Naive thymus-derived CD4-positive, alpha-beta T cell (primary cell): ENCODE measurements around the gene CCDC88C. TPM values are rescaled to one million over a fixed set of nuclear protein-coding genes. Genes with fewer than 3 reads are reported as not detected.

Source experiments
- ATAC-seq: fragments of 150-1000 bp; cut with Tn5 transposase; 2 replicates; pipeline ENCODE4 v1.10.0; 2021; ENCODE audit warnings: mild to moderate bottlenecking, moderate library complexity
- CTCF ChIA-PET: fragments of 350-600 bp; sonication (Branson Sonifier 250); formaldehyde crosslinking; loops from one replicate; lab custom pipeline; 2021; ENCODE audit warnings: antibody characterized with exemption; lab: Charles Lee
- POLR2A ChIA-PET: fragments of 350-600 bp; sonication (Branson Sonifier 250); formaldehyde crosslinking; loops from one replicate; lab custom pipeline; 2021; ENCODE audit warnings: antibody characterized with exemption, inconsistent platforms; lab: Charles Lee
- DNase-seq, 9 donors: peaks; one replicate each; pipeline versions ENCODE4 v3.0.0 to v3.0.0-alpha.2; 2020 to 2022; ENCODE audit warnings: mixed read lengths in 1 of 9
- H3K27ac ChIP-seq: one replicate; pipeline ENCODE4 v1.7.0; 2013; ENCODE audit warnings: mild to moderate bottlenecking, low read depth, low read length, moderate library complexity
- H3K27me3 ChIP-seq, 2 donors: one replicate each; pipeline ENCODE4 v1.7.0; 2013; ENCODE audit warnings: low read length in 2 of 2, mild to moderate bottlenecking in 2 of 2, moderate library complexity in 2 of 2; ENCODE audit not compliant: control insufficient read depth in 2 of 2, insufficient read depth in 2 of 2
- H3K36me3 ChIP-seq, 3 experiments: 1 replicate in 2 of 3; 2 replicates in 1 of 3; pipeline ENCODE4 v1.7.0; 2013; ENCODE audit warnings: low read length in 3 of 3, mild to moderate bottlenecking in 3 of 3, moderate library complexity in 1 of 3; ENCODE audit not compliant: insufficient read depth in 3 of 3, control insufficient read depth in 2 of 3
- H3K4me1 ChIP-seq, 2 donors: one replicate each; pipeline ENCODE4 v1.7.0; 2013; ENCODE audit warnings: low read length in 2 of 2, mild to moderate bottlenecking in 2 of 2, moderate library complexity in 1 of 2; ENCODE audit not compliant: control insufficient read depth in 2 of 2, insufficient read depth in 2 of 2
- H3K4me3 ChIP-seq: 2 replicates; pipeline ENCODE4 v1.7.0; 2013; ENCODE audit warnings: mild to moderate bottlenecking, low read length
- H3K9me3 ChIP-seq, 3 experiments: 1 replicate in 2 of 3; 2 replicates in 1 of 3; pipeline ENCODE4 v1.7.0; 2013; ENCODE audit warnings: low read length in 3 of 3; ENCODE audit not compliant: control insufficient read depth in 2 of 3
- H3K27ac Mint-ChIP-seq, 9 donors: one replicate each; pipeline ENCODE4 v1.8.0; 2020 to 2022; ENCODE audit warnings: mixed read lengths in 9 of 9, mild to moderate bottlenecking in 8 of 9, moderate library complexity in 5 of 9, inconsistent platforms in 2 of 9
- H3K27me3 Mint-ChIP-seq, 5 donors: one replicate each; pipeline ENCODE4 v1.8.0; 2021 to 2022; ENCODE audit warnings: mixed read lengths in 5 of 5, mild to moderate bottlenecking in 1 of 5
- H3K36me3 Mint-ChIP-seq, 5 donors: one replicate each; pipeline ENCODE4 v1.8.0; 2020 to 2022; ENCODE audit warnings: mixed read lengths in 5 of 5, mild to moderate bottlenecking in 3 of 5, inconsistent platforms in 1 of 5
- H3K4me1 Mint-ChIP-seq, 7 donors: one replicate each; pipeline ENCODE4 v1.8.0; 2020 to 2022; ENCODE audit warnings: mixed read lengths in 7 of 7, mild to moderate bottlenecking in 3 of 7, inconsistent platforms in 1 of 7
- H3K4me3 Mint-ChIP-seq, 10 donors: one replicate each; pipeline ENCODE4 v1.8.0; 2020 to 2022; ENCODE audit warnings: mild to moderate bottlenecking in 10 of 10, mixed read lengths in 10 of 10, moderate library complexity in 6 of 10, inconsistent platforms in 2 of 10
- H3K9me3 Mint-ChIP-seq, 11 donors: one replicate each; pipeline ENCODE4 v1.8.0; 2020 to 2022; ENCODE audit warnings: mixed read lengths in 11 of 11, mild to moderate bottlenecking in 4 of 11, inconsistent platforms in 1 of 11, moderate library complexity in 1 of 11
- intact Hi-C, 2 donors: fragments of 100-400 bp; cut with micrococcal nuclease; formaldehyde crosslinking; loops; one replicate each; pipeline ENCODE4 v1.15.1; 2023
- polyA plus RNA-seq, 2 donors: library from polyadenylated mRNA; unstranded; fragments of 300-500 nt; fragmentation: Illumina TruSeq; gene quantifications; one replicate each; pipeline ENCODE4 v1.2.3, GENCODE V29; 2021
- total RNA-seq, 6 experiments: library from RNA in 5 of 6; stranded (reverse) in 5 of 6; gene quantifications; 1 replicate in 5 of 6; 2 replicates in 1 of 6; pipeline ENCODE4 v1.2.3 and lab custom pipeline; 2021 to 2026

Gene CCDC88C
- total and polyA plus RNA-seq, 7 experiments from 2014 or later, result 23.6 to 324 (median 274) TPM

- peaks cover 7 to 52% (median 24%) of the 10 kb centered on the region in 5 donors for H3K36me3 Mint-ChIP-seq
- POLR2A ChIA-PET, result interaction anchor here (0.6 kb wide), 1 partner anchor 379 kb away, joined by 3 read pairs; no protein-coding TSS in a partner anchor
- H3K4me3 Mint-ChIP-seq, result no peak overlapping the region
- H3K4me1 Mint-ChIP-seq, result peaks cover 0 to 6% (median 4%) of the 10 kb centered on the region in 7 donors
- no peak for ATAC-seq
- no peak for DNase-seq
- H3K27ac Mint-ChIP-seq, result peak overlapping the region in 3 of 9 donors; percentile 25 to 67 (median 41)
- H3K27me3 Mint-ChIP-seq, result no peaks in the 10 kb centered on the region
- H3K27me3 ChIP-seq, result no peaks in the 10 kb centered on the region
- peaks cover 60 to 97% (median 79%) of the 10 kb centered on the region in 3 experiments for H3K36me3 ChIP-seq
- no peak overlapping the region for H3K27ac ChIP-seq
- no peak overlapping the region for H3K4me3 ChIP-seq
- intact Hi-C loops, result no loop called here
- no peaks in the 10 kb centered on the region for H3K9me3 Mint-ChIP-seq
- CTCF ChIA-PET, result interaction anchor here (1.3 to 17.3 kb wide), 3 partner anchors 10 to 195 kb away, joined by 3 to 204 read pairs (median 12); no protein-coding TSS in a partner anchor
- H3K9me3 ChIP-seq, result no peaks in the 10 kb centered on the region
- H3K4me1 ChIP-seq, result no peaks in the 10 kb centered on the region
Measured at GRCh38 chr14:91278383-91278715, 139.3 kb downstream of the CCDC88C start.

DNA sequence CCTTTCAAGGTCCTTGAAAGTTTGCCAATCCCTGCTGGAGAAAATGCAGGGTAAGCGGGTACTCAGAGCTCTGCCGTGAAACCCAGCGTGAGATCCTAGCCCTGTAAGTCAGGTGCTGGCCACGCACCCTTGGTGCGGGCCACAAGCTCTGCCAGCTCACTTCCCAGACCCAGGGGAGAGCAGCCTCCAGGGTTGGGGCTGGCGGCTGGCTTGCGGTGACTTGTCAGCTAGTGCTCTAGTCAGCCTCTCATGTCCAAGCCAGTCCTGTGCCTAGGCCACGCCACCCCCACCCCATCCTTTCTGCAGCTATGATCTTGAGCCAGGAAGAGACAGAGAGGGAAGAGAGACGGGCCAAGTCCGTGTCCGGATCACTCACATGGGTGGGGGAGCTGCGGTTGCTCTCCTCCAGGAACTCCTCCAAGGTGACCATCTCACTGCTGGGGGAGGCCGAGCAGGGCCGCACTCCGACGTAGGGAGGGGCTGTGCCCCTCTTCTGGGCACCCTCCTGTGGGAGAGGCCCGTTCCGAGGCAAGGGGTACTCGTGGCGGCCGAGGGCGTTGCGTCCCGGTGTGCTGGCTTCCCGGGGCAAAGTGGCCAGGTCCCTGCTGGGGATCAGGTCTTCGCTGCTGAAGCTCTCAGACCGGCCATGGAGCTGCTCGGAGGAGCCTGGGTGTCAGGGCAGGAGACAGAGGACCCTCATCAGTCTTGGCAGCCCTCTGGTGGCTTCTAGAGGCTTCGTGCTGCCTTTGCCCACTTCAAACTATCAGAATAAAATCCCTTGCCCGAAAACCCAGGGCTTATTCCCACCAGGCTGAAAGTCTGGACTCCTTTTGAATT lies 139.9 kb downstream of the CCDC88C start:
- no peaks in the 10 kb centered on the region for H3K9me3 ChIP-seq
- ChIA-PET CTCF (interaction anchor here (1.3 to 17.3 kb wide), 3 partner anchors 10 to 196 kb away, joined by 3 to 204 read pairs (median 12); no protein-coding TSS in a partner anchor), POLR2A (no interaction called here)
- DNase-seq, result no peak
- peaks cover 7 to 46% (median 19%) of the 10 kb centered on the region in 5 donors for H3K36me3 Mint-ChIP-seq
- intact Hi-C loops, result no loop called here
- H3K27me3 ChIP-seq, result no peaks in the 10 kb centered on the region
- H3K4me3 Mint-ChIP-seq, result no peak overlapping the region
- no peak overlapping the region for H3K4me3 ChIP-seq
- H3K27ac ChIP-seq, result no peak overlapping the region
- peaks cover 56 to 97% (median 73%) of the 10 kb centered on the region in 3 experiments for H3K36me3 ChIP-seq
- peak overlapping the region in 1 of 9 donors; percentile 46 for H3K27ac Mint-ChIP-seq
- peaks cover 0 to 5% (median under 1%) of the 10 kb centered on the region in 7 donors for H3K4me1 Mint-ChIP-seq
- H3K27me3 Mint-ChIP-seq, result no peaks in the 10 kb centered on the region
- no peak for ATAC-seq
- H3K4me1 ChIP-seq, result no peaks in the 10 kb centered on the region
- H3K9me3 Mint-ChIP-seq, result no peaks in the 10 kb centered on the region

- POLR2A ChIA-PET, result interaction anchor here (0.8 kb wide), 1 partner anchor 46 kb away, joined by 3 read pairs; no protein-coding TSS in a partner anchor
- no peak overlapping the region for H3K4me3 ChIP-seq
- no peak overlapping the region for H3K4me3 Mint-ChIP-seq
- CTCF ChIA-PET, result interaction anchor here (0.8 kb wide), 1 partner anchor 18 kb away, joined by 3 read pairs; no protein-coding TSS in a partner anchor
- H3K36me3 Mint-ChIP-seq, result peaks cover 4 to 36% (median 12%) of the 10 kb centered on the region in 5 donors
- peaks cover 0 to 9% (median 4%) of the 10 kb centered on the region in 7 donors for H3K4me1 Mint-ChIP-seq
- H3K27ac ChIP-seq, result no peak overlapping the region
- H3K36me3 ChIP-seq, result peaks cover 28 to 91% (median 54%) of the 10 kb centered on the region in 3 experiments
- no peaks in the 10 kb centered on the region for H3K27me3 ChIP-seq
- intact Hi-C loops, result no loop called here
- H3K4me1 ChIP-seq, result no peaks in the 10 kb centered on the region
- H3K9me3 ChIP-seq, result no peaks in the 10 kb centered on the region
- DNase-seq (no peak), ATAC-seq (no peak)
- no peaks in the 10 kb centered on the region for H3K27me3 Mint-ChIP-seq
- H3K27ac Mint-ChIP-seq, result peak overlapping the region in 7 of 9 donors; percentile 22 to 74 (median 49)
- peaks cover 0 to under 1% (median 0%) of the 10 kb centered on the region in 11 donors for H3K9me3 Mint-ChIP-seq
Measured at GRCh38 chr14:91274796-91275195, 142.8 kb downstream of the CCDC88C start.

DNA sequence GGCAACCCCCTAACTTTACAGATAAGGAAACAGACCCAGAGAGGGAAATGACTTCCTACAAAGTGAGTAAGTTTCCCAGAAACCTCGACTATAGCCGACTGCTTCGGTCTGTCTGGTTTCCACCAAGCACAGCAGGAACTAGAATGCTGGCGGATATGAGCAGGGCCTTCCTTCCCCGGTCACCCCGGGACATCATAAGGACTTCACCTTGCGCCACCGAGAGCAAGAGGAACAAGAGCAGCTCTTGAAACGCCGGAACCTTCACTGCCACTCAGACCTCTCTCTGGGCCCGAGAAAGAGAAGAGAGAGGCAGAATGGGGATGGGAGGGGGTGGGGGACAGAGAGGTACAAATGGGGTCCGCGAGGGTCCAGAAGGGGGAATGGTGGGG lies 143.7 kb downstream of the CCDC88C start:
- Mint-ChIP-seq H3K4me1 (peaks cover 3 to 14% (median 9%) of the 10 kb centered on the region in 7 donors), H3K4me3 (no peak overlapping the region), H3K27ac (peak overlapping the region in 3 of 9 donors; percentile 22 to 59 (median 52)), H3K36me3 (peaks cover 4 to 37% (median 18%) of the 10 kb centered on the region in 5 donors), H3K27me3 (no peaks in the 10 kb centered on the region), H3K9me3 (peaks cover 0 to 2% (median 0%) of the 10 kb centered on the region in 11 donors)
- DNase-seq, result no peak
- Histone ChIP-seq H3K36me3 (peaks cover 24 to 90% (median 45%) of the 10 kb centered on the region in 3 experiments), H3K27ac (no peak overlapping the region), H3K27me3 (no peaks in the 10 kb centered on the region), H3K9me3 (no peaks in the 10 kb centered on the region), H3K4me3 (no peak overlapping the region), H3K4me1 (no peaks in the 10 kb centered on the region)
- ChIA-PET POLR2A (no interaction called here), CTCF (interaction anchor here (1.0 kb wide), 1 partner anchor 49 kb away, joined by 3 read pairs; no protein-coding TSS in a partner anchor)
- intact Hi-C loops, result no loop called here
- no peak for ATAC-seq

DNA sequence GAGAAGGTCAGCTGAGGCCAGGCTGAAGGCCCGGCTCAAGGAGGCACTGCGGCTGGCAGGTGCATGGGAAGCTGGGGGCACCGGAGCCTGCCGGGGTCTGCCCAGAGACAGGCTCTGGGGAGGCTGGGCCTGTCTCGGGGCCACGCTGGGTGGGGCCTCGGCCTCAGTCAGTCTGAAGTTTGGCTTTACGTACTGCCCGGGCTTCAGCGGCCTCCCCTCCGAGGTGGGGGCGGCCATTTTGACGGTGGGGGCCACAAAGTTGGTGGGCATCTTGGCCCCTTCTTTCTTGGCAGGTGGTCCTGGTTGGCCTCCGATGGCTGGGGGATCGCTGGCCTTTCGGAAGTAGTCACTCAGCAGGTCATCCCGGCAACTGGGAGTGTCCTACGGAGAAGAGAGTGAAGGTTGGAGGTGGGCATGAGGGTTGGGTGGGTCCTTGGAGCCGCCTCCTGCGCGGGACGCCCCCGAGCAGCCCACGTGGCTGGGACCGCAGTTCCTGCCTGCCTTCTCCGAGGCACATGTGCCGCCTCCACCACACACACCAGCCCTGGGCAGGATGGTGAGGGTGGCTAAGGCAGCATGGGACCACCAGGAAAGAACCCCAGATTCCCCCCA lies 144.2 kb downstream of the CCDC88C start:
- no peaks in the 10 kb centered on the region for H3K4me1 ChIP-seq
- peaks cover 4 to 37% (median 19%) of the 10 kb centered on the region in 5 donors for H3K36me3 Mint-ChIP-seq
- intact Hi-C loops, result no loop called here
- CTCF ChIA-PET, result interaction anchor here (1.0 to 1.9 kb wide), 2 partner anchors 50 to 95 kb away, joined by 3 to 8 read pairs; no protein-coding TSS in a partner anchor
- no peaks in the 10 kb centered on the region for H3K9me3 ChIP-seq
- peaks cover 5 to 16% (median 9%) of the 10 kb centered on the region in 7 donors for H3K4me1 Mint-ChIP-seq
- ATAC-seq (no peak), DNase-seq (no peak)
- POLR2A ChIA-PET, result no interaction called here
- H3K27ac Mint-ChIP-seq, result no peak overlapping the region
- H3K9me3 Mint-ChIP-seq, result peaks cover 0 to 2% (median 0%) of the 10 kb centered on the region in 11 donors
- H3K36me3 ChIP-seq, result peaks cover 23 to 85% (median 41%) of the 10 kb centered on the region in 3 experiments
- H3K4me3 Mint-ChIP-seq, result no peak overlapping the region
- no peak overlapping the region for H3K4me3 ChIP-seq
- H3K27ac ChIP-seq, result no peak overlapping the region
- no peaks in the 10 kb centered on the region for H3K27me3 ChIP-seq
- no peaks in the 10 kb centered on the region for H3K27me3 Mint-ChIP-seq
